Testis (tissue), 3 donors: ENCODE data around the gene FBXW4. TPM values are rescaled to one million over a fixed set of nuclear protein-coding genes. Genes with fewer than 3 reads are reported as not detected.

Source experiments
- DNase-seq: peaks from one replicate; pipeline ENCODE4 v3.0.0-alpha.2; 2019
- H3K27ac ChIP-seq, 2 donors: fragments of 200-600 bp; sonication (generic); one replicate each; pipeline ENCODE4 v1.5.1; 2019
- H3K27me3 ChIP-seq: fragments of 200-600 bp; sonication (generic); one replicate; pipeline ENCODE4 v1.5.1; 2019
- H3K36me3 ChIP-seq: fragments of 200-600 bp; sonication (generic); one replicate; pipeline ENCODE4 v1.5.1; 2017; ENCODE audit warnings: low read depth; ENCODE audit errors: missing control alignments
- H3K4me1 ChIP-seq: fragments of 200-600 bp; sonication (generic); one replicate; pipeline ENCODE4 v1.5.1; 2019
- H3K4me3 ChIP-seq, 2 donors: fragments of 200-600 bp; sonication (generic); one replicate each; pipeline ENCODE4 v1.5.1; 2017 to 2019
- H3K9me3 ChIP-seq: fragments of 200-600 bp; sonication (generic); one replicate; pipeline ENCODE4 v1.5.1; 2017
- POLR2A ChIP-seq: fragments of 450-650 bp; IDR thresholded peaks from one replicate; pipeline ENCODE4 v1.6.1; 2017; ENCODE audit warnings: antibody characterized with exemption, mild to moderate bottlenecking, moderate library complexity
- WGBS, 2 donors: methylation state at CpG; one replicate each; pipeline ENCODE4 v1.1.5; 2018; 5-methylcytosine and 5-hydroxymethylcytosine counted together
- intact Hi-C: fragments of 100-400 bp; cut with DNase I; formaldehyde crosslinking; loops from one replicate; pipeline ENCODE4 v1.15.1; 2023; ENCODE audit warnings: low total_unique reads
- polyA plus RNA-seq: library from polyadenylated mRNA; stranded (reverse); fragments of 350-450 nt; fragmentation: Illumina TruSeq; extraction: RNeasy Lipid Tissue Mini Kit (QIAGEN cat#74804); gene quantifications from one replicate; pipeline ENCODE4 v1.2.3, GENCODE V29; 2014; ENCODE audit warnings: low read depth, low replicate concordance; ENCODE audit not compliant: insufficient read depth
- total RNA-seq, 2 donors: library from RNA; depleted of rRNA; stranded (reverse); fragments of >200 nt; gene quantifications; one replicate each; pipeline ENCODE4 v1.2.3, GENCODE V29; 2016
- TF ChIP-seq, protein P1 (sequence below), 3 experiments: fragments of 450-650 bp in 2 of 3; fragments of 200-600 bp in 1 of 3; sonication (generic) in 1 of 3; IDR thresholded peaks; one replicate each; pipeline ENCODE4 v1.5.1; 2016 to 2019; ENCODE audit warnings: antibody characterized with exemption in 3 of 3, mild to moderate bottlenecking in 2 of 3, moderate library complexity in 1 of 3

Gene FBXW4
- total and polyA plus RNA-seq, 3 donors from 2014 or later = 49.0 to 76.1 (median 62.5) TPM

DNA sequence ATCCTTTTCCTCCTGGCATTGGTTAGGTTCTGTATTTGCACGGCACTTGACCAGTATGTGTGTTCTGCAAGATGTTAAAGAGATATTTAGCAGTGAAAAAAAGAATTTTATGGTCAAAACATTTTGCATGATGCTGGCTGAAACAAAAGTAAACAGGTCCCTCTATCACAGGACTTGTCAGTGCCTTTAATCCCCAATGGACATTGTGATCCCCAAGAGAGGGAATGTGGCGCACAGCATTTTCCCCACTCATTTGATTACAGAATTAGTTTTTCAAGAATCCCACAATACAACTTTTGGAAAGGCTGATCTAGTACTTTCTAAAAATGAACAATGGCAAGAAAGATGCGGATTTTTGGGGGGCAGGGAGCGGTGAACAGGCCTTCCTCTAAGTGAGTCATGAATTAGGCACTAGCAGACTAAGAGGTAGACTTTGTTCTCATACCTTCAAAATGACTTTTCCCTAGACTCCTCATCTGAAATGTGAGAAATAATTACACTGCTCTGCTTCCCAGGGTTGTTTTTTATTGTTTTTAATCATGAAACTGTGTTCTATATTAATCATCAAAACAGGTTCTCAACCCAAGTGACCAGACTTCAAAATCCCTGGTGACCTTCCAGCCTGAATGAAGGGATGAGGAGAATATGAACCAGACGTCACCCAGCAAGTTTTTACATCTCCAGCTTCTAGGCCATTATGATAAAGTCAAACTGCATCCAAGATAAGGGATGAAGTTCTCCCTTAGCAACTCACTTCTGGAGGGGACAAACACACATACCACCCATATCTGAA lies 8.6 kb downstream of the FBXW4 start:
- WGBS, 2 donors = 85 to 89% methylated on average over 5 of the region's 5 CpGs
- intact Hi-C loops = no loop called here
- Histone ChIP-seq H3K9me3 (no peaks in the 10 kb centered on the region), H3K36me3 (no peaks in the 10 kb centered on the region), H3K27ac (no peak overlapping the region), H3K27me3 (no peaks in the 10 kb centered on the region), H3K4me3 (no peak overlapping the region), H3K4me1 (peaks cover 7% of the 10 kb centered on the region)
- no peak for TF ChIP-seq POLR2A
- TF ChIP-seq, protein P1, sequence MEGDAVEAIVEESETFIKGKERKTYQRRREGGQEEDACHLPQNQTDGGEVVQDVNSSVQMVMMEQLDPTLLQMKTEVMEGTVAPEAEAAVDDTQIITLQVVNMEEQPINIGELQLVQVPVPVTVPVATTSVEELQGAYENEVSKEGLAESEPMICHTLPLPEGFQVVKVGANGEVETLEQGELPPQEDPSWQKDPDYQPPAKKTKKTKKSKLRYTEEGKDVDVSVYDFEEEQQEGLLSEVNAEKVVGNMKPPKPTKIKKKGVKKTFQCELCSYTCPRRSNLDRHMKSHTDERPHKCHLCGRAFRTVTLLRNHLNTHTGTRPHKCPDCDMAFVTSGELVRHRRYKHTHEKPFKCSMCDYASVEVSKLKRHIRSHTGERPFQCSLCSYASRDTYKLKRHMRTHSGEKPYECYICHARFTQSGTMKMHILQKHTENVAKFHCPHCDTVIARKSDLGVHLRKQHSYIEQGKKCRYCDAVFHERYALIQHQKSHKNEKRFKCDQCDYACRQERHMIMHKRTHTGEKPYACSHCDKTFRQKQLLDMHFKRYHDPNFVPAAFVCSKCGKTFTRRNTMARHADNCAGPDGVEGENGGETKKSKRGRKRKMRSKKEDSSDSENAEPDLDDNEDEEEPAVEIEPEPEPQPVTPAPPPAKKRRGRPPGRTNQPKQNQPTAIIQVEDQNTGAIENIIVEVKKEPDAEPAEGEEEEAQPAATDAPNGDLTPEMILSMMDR (IDR thresholded peaks at IDR 0.05) = no peak
- no peak for DNase-seq

DNA sequence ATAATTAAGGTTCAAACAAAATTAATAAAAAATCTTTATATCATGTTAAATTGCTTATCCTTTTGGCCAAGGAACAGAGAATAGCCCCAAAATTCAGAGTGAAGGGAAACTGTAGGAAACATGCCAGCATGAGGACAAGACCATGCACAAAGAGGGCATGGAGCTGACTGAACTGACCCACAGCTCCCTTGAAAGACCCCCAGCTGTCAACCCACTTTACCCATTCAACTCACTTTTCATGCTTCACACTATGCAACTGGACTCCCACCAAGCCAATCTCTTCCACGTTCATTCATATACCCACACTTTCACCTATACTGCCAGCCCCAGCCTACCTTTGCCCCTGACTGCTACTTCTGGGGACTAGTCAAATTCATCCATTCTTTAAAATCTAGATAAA lies 10.2 kb downstream of the FBXW4 start:
- Histone ChIP-seq H3K27ac (no peak overlapping the region), H3K36me3 (no peaks in the 10 kb centered on the region), H3K4me1 (peaks cover 5% of the 10 kb centered on the region), H3K27me3 (no peaks in the 10 kb centered on the region), H3K4me3 (no peak overlapping the region), H3K9me3 (no peaks in the 10 kb centered on the region)
- TF ChIP-seq POLR2A = no peak
- TF ChIP-seq, protein P1 (IDR thresholded peaks at IDR 0.05) = no peak
- intact Hi-C loops = no loop called here
- DNase-seq = no peak
- WGBS, 2 donors = 90 to 96% methylated on average over 1 of the region's 1 CpG

DNA sequence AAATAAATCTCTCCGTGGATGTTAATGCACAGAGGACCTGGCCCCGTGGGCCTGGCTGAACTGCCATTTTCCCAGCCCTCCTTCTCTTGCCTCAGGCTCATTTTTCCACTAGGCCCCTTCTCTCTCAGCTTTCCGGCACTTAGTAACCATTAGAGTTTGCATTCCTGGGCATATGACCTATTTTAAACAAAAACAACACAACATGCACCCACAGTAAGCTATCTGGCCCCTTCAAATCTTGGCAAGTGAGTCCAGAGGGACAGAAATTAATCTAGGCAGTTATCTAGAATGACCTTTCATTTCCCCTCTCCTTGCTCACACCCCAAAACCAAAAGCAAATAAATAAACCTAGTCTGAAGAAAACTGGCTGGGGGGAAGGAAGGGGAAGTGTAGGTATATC lies 11.7 kb downstream of the FBXW4 start:
- no peaks in the 10 kb centered on the region for H3K9me3 ChIP-seq
- 93% methylated on average over 3 of the region's 3 CpGs for WGBS, 2 donors
- H3K36me3 ChIP-seq = no peaks in the 10 kb centered on the region
- DNase-seq = no peak
- no peak overlapping the region for H3K27ac ChIP-seq
- TF ChIP-seq POLR2A = no peak
- TF ChIP-seq, protein P1 (IDR thresholded peaks at IDR 0.05) = no peak
- intact Hi-C loops = no loop called here
- H3K27me3 ChIP-seq = no peaks in the 10 kb centered on the region
- H3K4me3 ChIP-seq = no peak overlapping the region
- H3K4me1 ChIP-seq = no peaks in the 10 kb centered on the region

DNA sequence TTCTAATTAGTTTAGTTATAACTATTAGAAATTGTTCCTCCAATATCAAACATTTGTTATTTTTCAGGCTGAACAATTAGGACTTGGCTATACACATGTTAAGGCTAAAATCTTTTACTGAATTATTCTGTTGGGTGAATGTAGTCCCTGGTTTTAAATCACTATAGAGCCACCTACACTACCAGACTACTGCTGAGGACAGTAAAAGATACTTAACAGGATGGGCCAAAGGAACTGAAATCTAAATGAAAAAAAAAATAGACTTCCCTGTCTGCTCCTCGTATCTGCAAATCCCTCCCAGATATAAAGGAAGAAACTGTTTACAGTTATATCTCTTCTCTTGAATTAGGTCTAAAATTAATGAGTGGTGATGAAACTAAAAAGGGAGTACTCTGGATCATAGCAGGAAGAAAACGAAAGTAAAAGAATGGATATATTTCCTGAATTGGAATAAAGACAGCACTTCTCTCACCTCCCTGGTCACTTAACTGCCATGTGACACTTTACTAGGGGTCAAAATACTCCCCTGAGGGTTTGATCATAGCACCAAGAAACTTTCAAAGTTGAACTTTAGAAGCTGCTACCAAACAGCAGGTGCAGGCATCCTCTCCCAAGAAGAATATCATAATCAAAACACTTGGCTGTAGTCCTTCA lies 12.7 kb downstream of the FBXW4 start:
- no peaks in the 10 kb centered on the region for H3K27me3 ChIP-seq
- WGBS, 2 donors = 29% methylated on average over 2 of the region's 2 CpGs
- no peaks in the 10 kb centered on the region for H3K4me1 ChIP-seq
- TF ChIP-seq, protein P1 (IDR thresholded peaks at IDR 0.05) = no peak
- no peak for TF ChIP-seq POLR2A
- no peak overlapping the region for H3K4me3 ChIP-seq
- H3K27ac ChIP-seq = no peak overlapping the region
- intact Hi-C loops = no loop called here
- no peaks in the 10 kb centered on the region for H3K36me3 ChIP-seq
- H3K9me3 ChIP-seq = no peaks in the 10 kb centered on the region
- no peak for DNase-seq

DNA sequence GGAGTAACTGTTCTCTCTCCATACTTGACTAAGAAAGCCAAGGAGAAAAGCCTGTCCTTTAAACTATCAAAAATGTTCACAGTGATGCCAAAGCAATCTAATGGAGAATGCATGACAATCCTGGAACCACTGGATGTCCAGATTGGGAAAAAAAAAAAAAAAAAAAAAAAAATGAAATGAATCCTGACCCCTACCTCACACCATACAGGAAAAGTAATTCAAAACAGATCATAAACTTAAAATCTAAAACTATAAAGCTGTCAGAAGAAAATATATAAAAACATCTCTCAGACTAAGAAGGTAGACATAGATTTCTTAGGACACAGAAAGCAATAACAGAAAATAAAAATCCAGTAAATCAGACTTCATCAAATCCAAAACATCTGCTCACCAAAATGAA lies 18.4 kb downstream of the FBXW4 start:
- intact Hi-C loops = no loop called here
- H3K36me3 ChIP-seq = no peaks in the 10 kb centered on the region
- no peak overlapping the region for H3K27ac ChIP-seq
- H3K27me3 ChIP-seq = no peaks in the 10 kb centered on the region
- H3K9me3 ChIP-seq = no peaks in the 10 kb centered on the region
- TF ChIP-seq, protein P1 (IDR thresholded peaks at IDR 0.05) = no peak
- no peak for TF ChIP-seq POLR2A
- H3K4me1 ChIP-seq = no peaks in the 10 kb centered on the region
- no peak for DNase-seq
- H3K4me3 ChIP-seq = no peak overlapping the region
